ENCODE results near the gene EDRF1.

Gene EDRF1, protein sequence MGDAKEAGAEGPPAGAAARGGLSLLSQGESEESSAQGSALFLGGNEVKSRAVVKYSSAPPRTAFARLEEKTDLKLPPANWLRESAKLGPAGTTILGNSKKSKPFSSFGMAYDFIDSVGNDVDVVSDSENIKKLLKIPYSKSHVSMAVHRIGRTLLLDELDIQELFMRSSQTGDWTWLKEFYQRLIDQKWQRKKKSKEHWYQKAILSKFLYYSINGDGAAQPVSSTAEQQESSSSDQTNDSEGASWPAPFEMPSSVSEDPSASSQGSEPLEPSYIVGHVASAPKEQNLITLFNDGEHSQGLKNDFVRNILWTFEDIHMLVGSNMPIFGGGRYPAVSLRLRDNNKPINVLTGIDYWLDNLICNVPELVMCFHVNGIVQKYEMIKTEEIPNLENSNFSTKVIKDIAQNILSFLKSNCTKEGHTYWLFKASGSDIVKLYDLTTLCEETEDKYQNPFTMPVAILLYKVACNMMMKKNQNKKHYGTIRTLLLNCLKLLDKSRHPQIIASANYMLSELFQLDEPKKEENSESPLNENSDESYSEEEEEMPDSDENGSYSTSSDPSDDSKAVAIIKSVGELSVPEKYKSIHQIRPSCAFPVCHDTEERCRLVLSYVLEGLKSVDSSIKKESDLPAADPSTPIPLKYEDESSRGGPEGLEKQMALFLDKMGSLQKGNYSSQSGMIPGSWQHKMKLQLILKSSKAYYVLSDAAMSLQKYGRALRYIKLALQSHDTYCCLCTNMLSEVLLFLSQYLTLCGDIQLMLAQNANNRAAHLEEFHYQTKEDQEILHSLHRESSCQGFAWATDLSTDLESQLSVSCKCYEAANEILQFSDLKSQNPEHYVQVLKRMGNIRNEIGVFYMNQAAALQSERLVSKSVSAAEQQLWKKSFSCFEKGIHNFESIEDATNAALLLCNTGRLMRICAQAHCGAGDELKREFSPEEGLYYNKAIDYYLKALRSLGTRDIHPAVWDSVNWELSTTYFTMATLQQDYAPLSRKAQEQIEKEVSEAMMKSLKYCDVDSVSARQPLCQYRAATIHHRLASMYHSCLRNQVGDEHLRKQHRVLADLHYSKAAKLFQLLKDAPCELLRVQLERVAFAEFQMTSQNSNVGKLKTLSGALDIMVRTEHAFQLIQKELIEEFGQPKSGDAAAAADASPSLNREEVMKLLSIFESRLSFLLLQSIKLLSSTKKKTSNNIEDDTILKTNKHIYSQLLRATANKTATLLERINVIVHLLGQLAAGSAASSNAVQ

DNA sequence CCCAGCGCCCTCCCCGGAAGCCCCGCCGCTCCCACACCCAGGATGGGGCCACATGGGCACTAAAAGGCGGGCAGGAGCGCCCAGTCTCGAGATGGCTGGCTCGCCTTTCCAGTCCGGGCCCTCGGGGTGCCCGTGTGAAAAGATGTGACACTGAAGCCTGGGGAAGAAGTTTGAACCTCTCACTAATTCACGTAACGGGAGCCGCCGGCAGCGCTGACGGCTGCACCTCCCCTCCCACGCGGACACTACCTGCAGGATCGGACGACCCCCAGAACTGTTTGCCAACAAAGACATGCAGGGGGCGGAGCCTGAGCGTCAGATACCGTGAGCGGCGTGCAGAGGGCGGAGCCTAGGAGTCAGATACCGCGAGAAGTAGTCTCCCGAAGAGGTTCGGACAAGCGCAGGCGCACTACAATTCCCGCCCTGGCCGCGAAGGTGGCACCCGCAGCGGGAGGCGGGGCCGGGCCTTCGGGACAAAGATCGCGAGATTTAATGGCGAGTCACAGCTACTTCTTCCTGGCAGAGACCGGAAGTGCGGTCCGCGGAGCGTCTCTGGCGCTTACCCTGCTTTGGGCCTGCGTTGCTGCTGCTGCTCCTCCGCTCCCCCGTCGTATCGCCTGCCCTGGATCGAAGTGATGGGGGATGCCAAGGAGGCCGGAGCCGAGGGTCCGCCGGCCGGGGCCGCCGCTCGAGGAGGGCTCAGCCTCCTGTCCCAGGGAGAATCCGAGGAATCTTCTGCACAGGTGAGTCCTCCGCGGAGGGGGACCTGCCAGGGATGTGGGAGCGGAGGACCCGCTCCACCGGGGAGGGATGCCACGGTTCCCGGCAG, at the start of gene EDRF1:
EDRF1 (plus strand) TSS at position 537 of the 829 bp plus-strand sequence; CDS start at position 636, 99 bp downstream.
- POLR2A ChIA-PET = interaction anchor here (0.6 to 0.7 kb wide), 2 partner anchors 12 to 144 kb away, joined by 3 read pairs; no protein-coding TSS in a partner anchor
- DNase-seq (ENCODE audit: extremely low spot score) = peak; percentile 98
- CTCF ChIA-PET = no interaction called here
- TF ChIP-seq, protein P1, sequence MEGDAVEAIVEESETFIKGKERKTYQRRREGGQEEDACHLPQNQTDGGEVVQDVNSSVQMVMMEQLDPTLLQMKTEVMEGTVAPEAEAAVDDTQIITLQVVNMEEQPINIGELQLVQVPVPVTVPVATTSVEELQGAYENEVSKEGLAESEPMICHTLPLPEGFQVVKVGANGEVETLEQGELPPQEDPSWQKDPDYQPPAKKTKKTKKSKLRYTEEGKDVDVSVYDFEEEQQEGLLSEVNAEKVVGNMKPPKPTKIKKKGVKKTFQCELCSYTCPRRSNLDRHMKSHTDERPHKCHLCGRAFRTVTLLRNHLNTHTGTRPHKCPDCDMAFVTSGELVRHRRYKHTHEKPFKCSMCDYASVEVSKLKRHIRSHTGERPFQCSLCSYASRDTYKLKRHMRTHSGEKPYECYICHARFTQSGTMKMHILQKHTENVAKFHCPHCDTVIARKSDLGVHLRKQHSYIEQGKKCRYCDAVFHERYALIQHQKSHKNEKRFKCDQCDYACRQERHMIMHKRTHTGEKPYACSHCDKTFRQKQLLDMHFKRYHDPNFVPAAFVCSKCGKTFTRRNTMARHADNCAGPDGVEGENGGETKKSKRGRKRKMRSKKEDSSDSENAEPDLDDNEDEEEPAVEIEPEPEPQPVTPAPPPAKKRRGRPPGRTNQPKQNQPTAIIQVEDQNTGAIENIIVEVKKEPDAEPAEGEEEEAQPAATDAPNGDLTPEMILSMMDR (IDR thresholded peaks at IDR 0.05; ENCODE audit: control extremely low read depth, extremely low read depth, low read depth, missing control alignments) = no peak

DNA sequence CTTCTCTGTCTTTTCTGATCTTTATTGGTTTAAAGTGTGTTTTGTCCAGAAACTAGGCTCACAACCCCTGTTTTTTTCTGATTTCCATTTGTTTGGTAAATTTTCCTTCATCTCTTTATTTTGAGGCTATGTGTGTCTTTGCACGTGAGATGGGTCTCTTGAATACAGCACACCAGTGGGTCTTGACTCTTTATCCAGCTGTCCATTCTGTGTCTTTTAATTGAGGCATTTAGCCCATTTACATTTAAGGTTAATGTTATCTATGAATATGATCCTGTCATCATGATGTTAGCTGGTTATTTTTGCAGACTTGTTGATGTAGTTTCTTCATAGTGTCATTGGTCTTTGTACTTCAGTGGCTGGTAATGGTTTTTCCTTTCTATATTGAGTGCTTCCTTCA, 46.6 kb upstream of the EDRF1 start:
- ChIA-PET CTCF (interaction anchor here (0.9 kb wide), 1 partner anchor 10 kb away, joined by 3 read pairs; the partner anchor contains the start of gene TEX36), POLR2A (no interaction called here)
- TF ChIP-seq, protein P1 (IDR thresholded peaks at IDR 0.05; ENCODE audit: control extremely low read depth, extremely low read depth, low read depth, missing control alignments) = no peak
- no peak for DNase-seq (ENCODE audit: extremely low spot score)

DNA sequence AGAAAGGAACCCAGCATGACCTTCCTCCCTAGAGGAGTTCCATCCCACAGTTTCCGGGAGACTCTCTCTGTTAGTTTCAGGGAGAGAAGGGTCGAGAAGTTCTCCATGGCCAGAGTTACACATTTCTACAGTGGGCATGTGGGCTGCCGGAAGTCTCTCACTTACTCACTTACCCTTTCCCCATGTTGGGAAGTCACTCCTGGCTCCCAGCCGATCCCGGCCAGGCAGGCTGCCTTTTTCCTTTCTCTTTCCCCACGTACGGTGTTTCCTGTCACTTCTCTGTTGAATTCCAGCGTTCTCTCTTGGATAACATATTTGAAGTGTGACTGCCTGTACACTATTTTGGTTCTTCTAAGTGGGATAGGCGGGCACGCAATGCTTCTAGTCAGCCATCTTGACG, 40.1 kb upstream of the EDRF1 start:
- POLR2A ChIA-PET = no interaction called here
- CTCF ChIA-PET = no interaction called here
- DNase-seq (ENCODE audit: extremely low spot score) = no peak
- TF ChIP-seq, protein P1 (IDR thresholded peaks at IDR 0.05; ENCODE audit: control extremely low read depth, extremely low read depth, low read depth, missing control alignments) = no peak

DNA sequence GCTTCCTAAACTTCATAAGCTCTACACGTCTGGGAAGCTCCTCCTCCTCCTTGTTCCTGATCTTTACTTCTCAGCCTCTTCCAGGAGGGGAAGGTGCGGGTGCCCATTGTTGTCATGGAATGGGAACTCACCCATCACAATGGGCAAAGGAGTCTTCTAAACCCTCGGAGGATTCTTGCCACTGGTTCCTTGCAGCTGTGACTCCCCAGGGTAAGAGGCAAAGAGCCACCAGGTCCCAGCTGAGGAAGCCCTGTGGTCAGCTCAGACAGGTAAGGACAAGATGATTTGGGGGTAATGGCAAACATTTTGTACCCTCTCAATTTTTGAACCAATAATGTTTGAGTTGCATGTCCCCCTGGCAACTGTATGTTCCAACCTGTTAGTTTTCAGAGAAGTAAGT, 36.4 kb upstream of the EDRF1 start, which contains the start of gene TEX36:
TEX36 (minus strand) TSS at position 101 of the 400 bp plus-strand sequence. CDS start 174 bp downstream, outside the sequence.
- TF ChIP-seq, protein P1 (IDR thresholded peaks at IDR 0.05; ENCODE audit: control extremely low read depth, extremely low read depth, low read depth, missing control alignments) = no peak
- DNase-seq (ENCODE audit: extremely low spot score) = no peak
- ChIA-PET POLR2A (no interaction called here), CTCF (interaction anchor here (1.0 kb wide), 1 partner anchor 10 kb away, joined by 3 read pairs; no protein-coding TSS in a partner anchor)

DNA sequence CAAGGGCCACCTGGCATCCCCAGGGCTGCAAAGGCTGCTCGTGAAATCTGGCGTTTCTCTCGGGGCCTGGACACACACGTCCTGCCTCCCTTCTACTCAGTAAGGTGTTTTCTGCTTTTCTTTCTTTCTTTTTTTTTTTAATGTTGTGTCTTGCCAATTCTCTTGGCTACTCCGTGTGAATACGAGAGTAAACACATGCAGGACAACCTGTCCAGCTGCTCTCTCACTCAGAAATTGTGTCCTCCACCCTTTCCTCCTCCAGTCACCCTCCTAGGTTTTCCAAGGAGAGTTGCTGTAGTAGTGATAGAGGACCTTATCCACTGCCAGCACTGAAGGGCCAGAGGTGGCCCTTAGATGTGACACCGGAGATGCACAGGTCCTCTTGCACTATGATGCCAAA, 35.7 kb upstream of the EDRF1 start:
- ChIA-PET CTCF (no interaction called here), POLR2A (no interaction called here)
- DNase-seq (ENCODE audit: extremely low spot score) = no peak
- TF ChIP-seq, protein P1 (IDR thresholded peaks at IDR 0.05; ENCODE audit: control extremely low read depth, extremely low read depth, low read depth, missing control alignments) = no peak
